Measurements from ENCODE around the gene HPS1. TPM values are rescaled to one million over a fixed set of nuclear protein-coding genes. Genes with fewer than 3 reads are reported as not detected.

The HPS1 gene
- total RNA-seq, 1 experiment from 2014 or later, result 19.1 TPM

DNA sequence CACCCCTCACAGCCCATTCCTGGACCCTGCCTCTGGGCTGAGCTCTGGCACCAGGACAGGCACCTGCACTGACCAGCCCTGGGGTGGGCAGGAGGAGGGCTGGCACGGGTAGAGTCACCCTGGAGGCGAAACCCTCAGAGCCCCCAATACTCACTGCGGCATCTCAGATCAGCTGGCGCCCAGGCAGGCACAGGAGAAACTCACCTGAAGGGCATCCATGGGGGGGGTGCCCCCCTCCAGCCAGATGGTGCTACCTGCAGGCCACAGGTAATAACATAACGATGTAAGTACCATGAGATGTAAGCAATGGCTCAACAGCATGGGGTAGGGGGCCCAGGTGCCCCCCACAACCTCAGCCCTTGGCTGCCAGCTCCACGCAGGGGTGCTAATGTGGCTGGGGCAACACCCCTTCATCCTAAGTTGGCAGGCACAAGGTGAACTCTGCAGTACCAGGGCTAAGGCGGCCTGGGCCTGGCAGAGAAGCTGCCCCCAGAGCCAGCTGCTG lies 19.7 kb downstream of the HPS1 start:
- no peaks in the 10 kb centered on the region for H3K9me3 ChIP-seq (ENCODE audit: low read length)
- H3K79me2 ChIP-seq (ENCODE audit: low read length), result no peaks in the 10 kb centered on the region
- intact Hi-C loops (cut with micrococcal nuclease), result no loop called here
- ChIA-PET CTCF (no interaction called here), POLR2A (ENCODE audit: unreplicated experiment) (interaction anchor here (0.7 kb wide), 1 partner anchor 70 kb away, joined by 18 read pairs; no protein-coding TSS in a partner anchor)
- H3K27me3 ChIP-seq (ENCODE audit: low read length), result no peaks in the 10 kb centered on the region
- no peaks in the 10 kb centered on the region for H3K36me3 ChIP-seq (ENCODE audit: low read depth, low read length)
- BruUV-seq (replicated peaks), result no TSS peak
- no peak overlapping the region for H3K9ac ChIP-seq (ENCODE audit: low read length)
- TF ChIP-seq EZH2phosphoT487 (IDR thresholded peaks at IDR 0.05; ENCODE audit: borderline replicate concordance, low read length) (no peak), EZH2 (IDR thresholded peaks at IDR 0.05; ENCODE audit: low read length, unreplicated experiment) (no peak)
- TF ChIP-seq, protein P1, sequence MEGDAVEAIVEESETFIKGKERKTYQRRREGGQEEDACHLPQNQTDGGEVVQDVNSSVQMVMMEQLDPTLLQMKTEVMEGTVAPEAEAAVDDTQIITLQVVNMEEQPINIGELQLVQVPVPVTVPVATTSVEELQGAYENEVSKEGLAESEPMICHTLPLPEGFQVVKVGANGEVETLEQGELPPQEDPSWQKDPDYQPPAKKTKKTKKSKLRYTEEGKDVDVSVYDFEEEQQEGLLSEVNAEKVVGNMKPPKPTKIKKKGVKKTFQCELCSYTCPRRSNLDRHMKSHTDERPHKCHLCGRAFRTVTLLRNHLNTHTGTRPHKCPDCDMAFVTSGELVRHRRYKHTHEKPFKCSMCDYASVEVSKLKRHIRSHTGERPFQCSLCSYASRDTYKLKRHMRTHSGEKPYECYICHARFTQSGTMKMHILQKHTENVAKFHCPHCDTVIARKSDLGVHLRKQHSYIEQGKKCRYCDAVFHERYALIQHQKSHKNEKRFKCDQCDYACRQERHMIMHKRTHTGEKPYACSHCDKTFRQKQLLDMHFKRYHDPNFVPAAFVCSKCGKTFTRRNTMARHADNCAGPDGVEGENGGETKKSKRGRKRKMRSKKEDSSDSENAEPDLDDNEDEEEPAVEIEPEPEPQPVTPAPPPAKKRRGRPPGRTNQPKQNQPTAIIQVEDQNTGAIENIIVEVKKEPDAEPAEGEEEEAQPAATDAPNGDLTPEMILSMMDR (conservative IDR thresholded peaks at IDR 0.05; ENCODE audit: low read depth, low read length), result no peak
- H3F3A ChIP-seq (ENCODE audit: low read length, unreplicated experiment), result no peaks in the 10 kb centered on the region
- ATAC-seq, result no peak
- H3K4me3 ChIP-seq (ENCODE audit: low read length), result no peak overlapping the region
- no peaks in the 10 kb centered on the region for H4K20me1 ChIP-seq (ENCODE audit: low read length)
- DNase-seq, result no peak
- H3K27ac ChIP-seq (ENCODE audit: low read length), result no peak overlapping the region
- H3K4me1 ChIP-seq (ENCODE audit: insufficient read depth, low read length), result no peaks in the 10 kb centered on the region
- no peaks in the 10 kb centered on the region for H3K9me2 ChIP-seq (replicated peaks; ENCODE audit: low read length)
- H3K4me2 ChIP-seq (ENCODE audit: low read length), result no peak overlapping the region
- H2AFZ ChIP-seq (ENCODE audit: low read length), result no peak overlapping the region

DNA sequence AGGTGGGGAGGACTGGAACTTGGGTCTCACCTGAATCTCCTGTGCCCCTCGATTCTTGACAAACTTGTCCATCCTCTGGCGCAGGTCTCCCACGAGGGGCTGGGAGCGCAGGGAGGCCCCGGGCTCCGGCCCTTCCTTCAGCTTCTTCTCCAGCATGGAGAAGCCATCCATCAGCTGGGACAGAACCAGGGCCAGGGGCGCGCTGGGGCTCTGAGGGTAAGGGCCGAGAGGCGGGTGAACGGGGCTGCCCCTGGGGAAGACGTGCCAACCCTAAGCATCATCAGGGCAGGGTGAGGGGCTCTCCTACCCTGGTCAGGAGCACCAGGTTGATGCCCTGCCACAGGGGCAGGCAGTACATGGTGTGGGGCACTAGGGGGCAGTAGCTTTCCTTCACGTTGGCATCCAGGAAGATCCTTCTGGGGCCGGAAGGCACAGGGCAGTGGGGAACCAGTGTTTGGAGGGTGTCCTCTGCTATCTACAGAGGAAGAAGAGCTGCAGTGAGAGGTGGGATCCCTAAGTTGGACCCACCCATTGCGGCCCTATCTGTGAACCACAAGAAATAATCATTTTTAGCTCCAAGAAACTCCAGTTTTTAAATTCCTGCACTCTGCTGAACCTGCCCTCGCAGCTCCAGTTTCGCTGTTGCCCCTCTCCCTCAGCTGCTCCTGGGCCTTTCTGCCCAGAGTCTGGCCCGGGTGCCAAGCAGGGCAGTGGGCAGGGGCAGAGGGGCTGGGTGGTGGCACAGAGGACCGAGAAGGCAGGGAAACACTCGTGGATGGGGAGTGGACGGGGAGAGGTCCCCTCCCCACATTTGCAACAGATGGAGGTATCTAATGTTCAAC lies 21.0 kb downstream of the HPS1 start:
- ATAC-seq, result peak; percentile 88
- H3K27me3 ChIP-seq (ENCODE audit: low read length), result no peaks in the 10 kb centered on the region
- no peaks in the 10 kb centered on the region for H3K4me1 ChIP-seq (ENCODE audit: insufficient read depth, low read length)
- H3K9me2 ChIP-seq (replicated peaks; ENCODE audit: low read length), result no peaks in the 10 kb centered on the region
- H3F3A ChIP-seq (ENCODE audit: low read length, unreplicated experiment), result no peaks in the 10 kb centered on the region
- H3K36me3 ChIP-seq (ENCODE audit: low read depth, low read length), result no peaks in the 10 kb centered on the region
- peak; percentile 54 for DNase-seq
- H3K4me3 ChIP-seq (ENCODE audit: low read length), result no peak overlapping the region
- no peaks in the 10 kb centered on the region for H3K79me2 ChIP-seq (ENCODE audit: low read length)
- no peaks in the 10 kb centered on the region for H4K20me1 ChIP-seq (ENCODE audit: low read length)
- H3K4me2 ChIP-seq (ENCODE audit: low read length), result no peak overlapping the region
- H3K27ac ChIP-seq (ENCODE audit: low read length), result no peak overlapping the region
- H3K9ac ChIP-seq (ENCODE audit: low read length), result no peak overlapping the region
- ChIA-PET POLR2A (ENCODE audit: unreplicated experiment) (no interaction called here), CTCF (no interaction called here)
- intact Hi-C loops (cut with micrococcal nuclease), result loop anchor here (2.0 kb wide), 1 partner anchor 35 kb away; no protein-coding TSS in a partner anchor
- no TSS peak for BruUV-seq (replicated peaks)
- no peaks in the 10 kb centered on the region for H3K9me3 ChIP-seq (ENCODE audit: low read length)
- TF ChIP-seq, protein P1 (conservative IDR thresholded peaks at IDR 0.05; ENCODE audit: low read depth, low read length), result peak; percentile 75
- TF ChIP-seq EZH2phosphoT487 (IDR thresholded peaks at IDR 0.05; ENCODE audit: borderline replicate concordance, low read length), result no peak
- no peak overlapping the region for H2AFZ ChIP-seq (ENCODE audit: low read length)
